A549 (cell line): ENCODE results near the gene ANTXR2. TPM values are rescaled to one million over a fixed set of nuclear protein-coding genes. Genes with fewer than 3 reads are reported as not detected.

Experiments used
- ATAC-seq, 2 experiments: fragments of 200-7000 bp in 1 of 2; fragments of >200 bp in 1 of 2; cut with Nextera tagmentation in 1 of 2; cut with Tn5 transposase in 1 of 2; 3 replicates each; pipeline versions ENCODE4 v1.8.0 to v1.9.1; 2018 to 2020; ENCODE audit warnings: mild to moderate bottlenecking in 1 of 2, moderate library complexity in 1 of 2
- CTCF ChIA-PET: fragments of 300-600 bp; sonication (Branson Sonifier 250); formaldehyde crosslinking; extraction: SDS; loops from one replicate; lab custom pipeline; 2021; ENCODE audit warnings: antibody characterized with exemption, inconsistent platforms; lab: Yijun Ruan, JAX
- POLR2A ChIA-PET: fragments of 350-600 bp; formaldehyde crosslinking; extraction: SDS; loops from one replicate; lab custom pipeline; 2021; ENCODE audit warnings: antibody characterized with exemption, inconsistent platforms; lab: Yijun Ruan, JAX
- DNase-seq, 2 experiments: peaks; one replicate each; pipeline versions ENCODE4 v3.0.0 to v3.0.0-alpha.2; 2011 to 2016; ENCODE audit warnings: low read depth in 1 of 2, low spot score in 1 of 2
- FAIRE-seq: peaks from 2 replicates; lab custom pipeline; 2011; peaks lifted over from hg19 to GRCh38; lab: Jason Lieb, UNC
- H3K27ac ChIP-seq, 2 experiments: fragments of >200 bp; sonication (Bioruptor Twin); formaldehyde crosslinking; 3 replicates each; pipeline ENCODE4 v1.5.1; 2016 to 2017
- H3K4me1 ChIP-seq: fragments of >200 bp; sonication (Bioruptor Twin); formaldehyde crosslinking; 3 replicates; pipeline ENCODE4 v1.6.1; 2016
- H3K4me2 ChIP-seq: fragments of >200 bp; sonication (Bioruptor Twin); formaldehyde crosslinking; 3 replicates; pipeline ENCODE4 v1.6.1; 2016
- H3K4me3 ChIP-seq: fragments of >200 bp; sonication (Bioruptor Twin); formaldehyde crosslinking; 3 replicates; pipeline ENCODE4 v1.5.1; 2016
- H3K9me3 ChIP-seq: fragments of >200 bp; sonication (Bioruptor Twin); formaldehyde crosslinking; 3 replicates; pipeline ENCODE4 v1.6.1; 2016
- GATA3 ChIP-seq: IDR thresholded peaks from 2 replicates; pipeline ENCODE4 v1.6.1; 2012; ENCODE audit warnings: borderline replicate concordance
- HDAC2 ChIP-seq: fragments of 200-600 bp; sonication (generic); IDR thresholded peaks from 2 replicates; pipeline ENCODE4 v1.6.1; 2016
- HES2 ChIP-seq: fragments of >200 bp; sonication (Bioruptor Twin); formaldehyde crosslinking; IDR thresholded peaks from 2 replicates; pipeline ENCODE4 v1.6.1; 2016
- KDM5A ChIP-seq: fragments of 200-600 bp; sonication (generic); IDR thresholded peaks from 2 replicates; pipeline ENCODE4 v1.6.1; 2016; ENCODE audit warnings: antibody characterized with exemption, mild to moderate bottlenecking
- NFE2L2 ChIP-seq: fragments of 150-350 bp; conservative IDR thresholded peaks from 2 replicates; pipeline ENCODE4 v1.6.1; 2014; ENCODE audit warnings: low read length
- NPAS2 ChIP-seq: fragments of 250-450 bp; sonication (Bioruptor Pico); IDR thresholded peaks from 2 replicates; pipeline ENCODE4 v1.8.0; 2022; ENCODE audit warnings: mild to moderate bottlenecking, moderate library complexity, borderline replicate concordance
- NR3C1 ChIP-seq: fragments of >200 bp; sonication (Bioruptor Twin); formaldehyde crosslinking; IDR thresholded peaks from 3 replicates; pipeline ENCODE4 v1.6.1; 2017
- PBX3 ChIP-seq: IDR thresholded peaks from 2 replicates; pipeline ENCODE4 v1.6.1; 2012
- RAD21 ChIP-seq, 2 experiments: fragments of >200 bp in 1 of 2; sonication (Bioruptor Twin) in 1 of 2; formaldehyde crosslinking in 1 of 2; IDR thresholded peaks in 1 of 2; conservative IDR thresholded peaks in 1 of 2; 2 replicates in 1 of 2; 3 replicates in 1 of 2; pipeline ENCODE4 v1.6.1; 2012 to 2018; ENCODE audit warnings: inconsistent platforms in 1 of 2
- RFX5 ChIP-seq: fragments of 450-650 bp; IDR thresholded peaks from 2 replicates; pipeline ENCODE4 v1.7.1; 2014; ENCODE audit warnings: antibody characterized with exemption, mild to moderate bottlenecking, moderate library complexity
- RNF2 ChIP-seq: fragments of 200-600 bp; sonication (generic); IDR thresholded peaks from 2 replicates; pipeline ENCODE4 v1.6.1; 2016; ENCODE audit warnings: low read depth, mild to moderate bottlenecking, antibody characterized with exemption, moderate library complexity, borderline replicate concordance
- SMC3 ChIP-seq: fragments of >200 bp; sonication (Bioruptor Twin); formaldehyde crosslinking; IDR thresholded peaks from 3 replicates; pipeline ENCODE4 v1.6.1; 2018; ENCODE audit warnings: inconsistent platforms
- SREBF2 ChIP-seq: fragments of 450-650 bp; IDR thresholded peaks from 2 replicates; pipeline ENCODE4 v1.6.1; 2014; ENCODE audit warnings: mild to moderate bottlenecking, moderate library complexity
- USF2 ChIP-seq: fragments of 450-650 bp; IDR thresholded peaks from 2 replicates; pipeline ENCODE4 v1.6.1; 2014; ENCODE audit warnings: antibody characterized with exemption
- ZSCAN20 ChIP-seq: fragments of 250-450 bp; sonication (Bioruptor Pico); IDR thresholded peaks from 2 replicates; pipeline ENCODE4 v1.8.0; 2022; ENCODE audit warnings: mild to moderate bottlenecking, moderate library complexity
- WGBS: methylation state at CpG from one replicate; pipeline ENCODE4 v1.1.6; 2017; ENCODE audit errors: missing lambda C conversion rate; 5-methylcytosine and 5-hydroxymethylcytosine counted together
- polyA plus RNA-seq, 4 experiments: library from polyadenylated mRNA; depleted of rRNA in 3 of 4; stranded (reverse); fragments of >200 nt; fragmentation: RNase III in 1 of 4; extraction: RNeasy Plus Mini Kit Qiagen cat#74134 plus additional on column Dnase treatment in 1 of 4; gene quantifications; 2 replicates in 3 of 4; 3 replicates in 1 of 4; pipeline ENCODE4 v1.2.3, GENCODE V29; 2011 to 2017
- TF ChIP-seq, protein P1 (sequence below): fragments of 200-600 bp; sonication (generic); IDR thresholded peaks from 2 replicates; pipeline ENCODE4 v1.6.1; 2016; ENCODE audit warnings: antibody characterized with exemption, mild to moderate bottlenecking, moderate library complexity

The ANTXR2 gene
- polyA plus RNA-seq, 2 of the 4 experiments (the other 2 are of a cell fraction) = 2.3 to 3.0 TPM

GRCh38 chr4:80071604-80072227, 1.3 kb downstream of the ANTXR2 start:
- ChIA-PET CTCF (no interaction called here), POLR2A (no interaction called here)
- H3K4me2 ChIP-seq = peak overlapping the region; percentile 92
- peak overlapping the region in 1 of 2 experiments; percentile 91; a peak in 3 of 6 replicates for H3K27ac ChIP-seq
- no peaks in the 10 kb centered on the region for H3K9me3 ChIP-seq
- ATAC-seq = peak in 1 of 2 experiments; percentile 6; a peak in 2 of 6 replicates
- peak overlapping the region; percentile 71 for H3K4me3 ChIP-seq
- no peak for DNase-seq
- H3K4me1 ChIP-seq = peaks cover 12% of the 10 kb centered on the region; the same call in 2 of the 3 replicates
- TF ChIP-seq RFX5 = no peak
- no peak for TF ChIP-seq RAD21 (conservative IDR thresholded peaks at IDR 0.05 in 1 of 2, IDR thresholded peaks at IDR 0.05 in 1 of 2)
- no peak for TF ChIP-seq PBX3
- no peak for TF ChIP-seq NFE2L2
- no peak for TF ChIP-seq GATA3
- no peak for TF ChIP-seq SREBF2
- TF ChIP-seq NPAS2 (CRISPR knock-in tag) = no peak
- TF ChIP-seq ZSCAN20 = no peak
- no peak for TF ChIP-seq USF2
- no peak for TF ChIP-seq RNF2
- no peak for TF ChIP-seq SMC3
- TF ChIP-seq NR3C1 = no peak
- TF ChIP-seq, all 56 proteins: peak for 0
- WGBS = 43% methylated on average over 12 of the region's 15 CpGs
- no peak for FAIRE-seq

DNA sequence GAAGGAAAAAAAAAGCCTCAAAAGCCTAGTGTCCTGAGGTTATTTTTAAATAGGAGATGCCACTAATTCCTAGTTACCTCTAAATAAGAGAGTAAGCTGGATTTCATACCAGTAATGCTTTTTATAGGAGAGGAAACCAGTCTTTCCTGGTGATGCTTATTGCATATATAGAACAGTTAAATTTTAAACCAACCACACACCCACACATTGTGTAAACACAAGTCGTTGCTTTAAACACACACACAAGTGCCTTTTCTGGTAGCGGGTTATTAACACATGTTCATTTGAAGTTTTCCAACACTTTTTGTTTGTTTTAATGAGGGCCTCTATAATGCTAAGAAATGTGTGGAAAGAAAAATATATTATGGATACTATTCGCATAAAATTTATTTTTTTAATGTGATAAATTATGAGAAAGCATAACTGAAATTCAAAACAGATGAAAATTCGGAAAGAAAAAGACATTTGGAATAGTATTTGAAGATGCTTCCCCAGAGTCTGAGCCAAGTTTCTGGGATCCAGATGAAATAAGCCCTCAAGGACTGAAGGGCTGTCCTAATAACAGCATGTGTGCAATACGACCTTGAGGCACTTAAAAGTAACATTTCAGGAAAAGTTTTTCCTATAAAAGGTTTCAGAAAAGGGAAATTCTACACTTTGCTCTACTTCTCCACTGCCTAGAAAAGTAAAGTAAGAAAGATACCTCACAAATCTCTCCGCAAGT, 2.0 kb downstream of the ANTXR2 start:
- Histone ChIP-seq H3K9me3 (no peaks in the 10 kb centered on the region), H3K4me2 (peak overlapping the region; percentile 92; the same call in 1 of the 3 replicates), H3K27ac (no peak overlapping the region), H3K4me1 (peaks cover 12% of the 10 kb centered on the region; the same call in 2 of the 3 replicates), H3K4me3 (no peak overlapping the region)
- FAIRE-seq = no peak
- TF ChIP-seq HES2 = no peak
- TF ChIP-seq HDAC2 = no peak
- TF ChIP-seq, protein P1, sequence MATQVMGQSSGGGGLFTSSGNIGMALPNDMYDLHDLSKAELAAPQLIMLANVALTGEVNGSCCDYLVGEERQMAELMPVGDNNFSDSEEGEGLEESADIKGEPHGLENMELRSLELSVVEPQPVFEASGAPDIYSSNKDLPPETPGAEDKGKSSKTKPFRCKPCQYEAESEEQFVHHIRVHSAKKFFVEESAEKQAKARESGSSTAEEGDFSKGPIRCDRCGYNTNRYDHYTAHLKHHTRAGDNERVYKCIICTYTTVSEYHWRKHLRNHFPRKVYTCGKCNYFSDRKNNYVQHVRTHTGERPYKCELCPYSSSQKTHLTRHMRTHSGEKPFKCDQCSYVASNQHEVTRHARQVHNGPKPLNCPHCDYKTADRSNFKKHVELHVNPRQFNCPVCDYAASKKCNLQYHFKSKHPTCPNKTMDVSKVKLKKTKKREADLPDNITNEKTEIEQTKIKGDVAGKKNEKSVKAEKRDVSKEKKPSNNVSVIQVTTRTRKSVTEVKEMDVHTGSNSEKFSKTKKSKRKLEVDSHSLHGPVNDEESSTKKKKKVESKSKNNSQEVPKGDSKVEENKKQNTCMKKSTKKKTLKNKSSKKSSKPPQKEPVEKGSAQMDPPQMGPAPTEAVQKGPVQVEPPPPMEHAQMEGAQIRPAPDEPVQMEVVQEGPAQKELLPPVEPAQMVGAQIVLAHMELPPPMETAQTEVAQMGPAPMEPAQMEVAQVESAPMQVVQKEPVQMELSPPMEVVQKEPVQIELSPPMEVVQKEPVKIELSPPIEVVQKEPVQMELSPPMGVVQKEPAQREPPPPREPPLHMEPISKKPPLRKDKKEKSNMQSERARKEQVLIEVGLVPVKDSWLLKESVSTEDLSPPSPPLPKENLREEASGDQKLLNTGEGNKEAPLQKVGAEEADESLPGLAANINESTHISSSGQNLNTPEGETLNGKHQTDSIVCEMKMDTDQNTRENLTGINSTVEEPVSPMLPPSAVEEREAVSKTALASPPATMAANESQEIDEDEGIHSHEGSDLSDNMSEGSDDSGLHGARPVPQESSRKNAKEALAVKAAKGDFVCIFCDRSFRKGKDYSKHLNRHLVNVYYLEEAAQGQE = no peak
- no peak for TF ChIP-seq KDM5A
- ATAC-seq = no peak
- CTCF ChIA-PET = no interaction called here
- no peak for DNase-seq
- 53% methylated on average over 6 of the region's 6 CpGs for WGBS
- POLR2A ChIA-PET = no interaction called here
